ENCODE measurements around the gene DPEP2.
A peak's percentile ranks its signal among the peaks of the same experiment; 100 is the strongest.

DPEP2 gene

DNA sequence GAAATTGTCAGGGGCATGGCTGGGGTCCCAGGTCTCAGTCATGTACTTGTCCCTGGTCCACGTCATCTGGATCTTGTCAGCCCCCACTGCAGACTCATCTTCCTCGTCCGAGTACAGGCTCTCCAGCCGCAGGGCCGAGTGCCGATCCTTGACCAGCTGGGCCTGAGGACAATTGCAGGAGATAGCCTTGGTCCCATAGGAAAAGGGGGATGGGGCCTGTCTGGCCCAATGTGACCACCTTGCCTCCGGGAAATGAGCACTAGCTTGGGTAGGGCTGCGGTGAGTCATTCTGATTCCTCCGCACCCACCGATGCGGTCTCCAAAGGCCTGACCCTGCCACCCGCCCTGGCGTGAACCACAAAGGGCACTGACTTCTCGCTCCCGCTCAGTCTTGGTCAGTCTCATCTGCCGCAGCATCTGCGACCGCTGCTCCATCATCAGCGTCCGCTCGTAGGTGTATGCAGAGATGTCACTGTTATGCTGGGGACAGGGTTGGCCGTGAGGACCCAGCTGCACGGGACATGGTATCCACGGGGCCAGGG is 53.8 kb downstream of the DPEP2 start:
- H3K4me3 ChIP-seq (replicated peaks in 1 of 2; ENCODE audit: low read depth in 2 of 2, low read length in 2 of 2), result no peak overlapping the region
- TF ChIP-seq, protein P1, sequence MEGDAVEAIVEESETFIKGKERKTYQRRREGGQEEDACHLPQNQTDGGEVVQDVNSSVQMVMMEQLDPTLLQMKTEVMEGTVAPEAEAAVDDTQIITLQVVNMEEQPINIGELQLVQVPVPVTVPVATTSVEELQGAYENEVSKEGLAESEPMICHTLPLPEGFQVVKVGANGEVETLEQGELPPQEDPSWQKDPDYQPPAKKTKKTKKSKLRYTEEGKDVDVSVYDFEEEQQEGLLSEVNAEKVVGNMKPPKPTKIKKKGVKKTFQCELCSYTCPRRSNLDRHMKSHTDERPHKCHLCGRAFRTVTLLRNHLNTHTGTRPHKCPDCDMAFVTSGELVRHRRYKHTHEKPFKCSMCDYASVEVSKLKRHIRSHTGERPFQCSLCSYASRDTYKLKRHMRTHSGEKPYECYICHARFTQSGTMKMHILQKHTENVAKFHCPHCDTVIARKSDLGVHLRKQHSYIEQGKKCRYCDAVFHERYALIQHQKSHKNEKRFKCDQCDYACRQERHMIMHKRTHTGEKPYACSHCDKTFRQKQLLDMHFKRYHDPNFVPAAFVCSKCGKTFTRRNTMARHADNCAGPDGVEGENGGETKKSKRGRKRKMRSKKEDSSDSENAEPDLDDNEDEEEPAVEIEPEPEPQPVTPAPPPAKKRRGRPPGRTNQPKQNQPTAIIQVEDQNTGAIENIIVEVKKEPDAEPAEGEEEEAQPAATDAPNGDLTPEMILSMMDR (IDR thresholded peaks at IDR 0.05; ENCODE audit: low read depth, low read length), result no peak
- peak in 1 of 2 donors; percentile 77 for DNase-seq (ENCODE audit: low read depth in 2 of 2)

DNA sequence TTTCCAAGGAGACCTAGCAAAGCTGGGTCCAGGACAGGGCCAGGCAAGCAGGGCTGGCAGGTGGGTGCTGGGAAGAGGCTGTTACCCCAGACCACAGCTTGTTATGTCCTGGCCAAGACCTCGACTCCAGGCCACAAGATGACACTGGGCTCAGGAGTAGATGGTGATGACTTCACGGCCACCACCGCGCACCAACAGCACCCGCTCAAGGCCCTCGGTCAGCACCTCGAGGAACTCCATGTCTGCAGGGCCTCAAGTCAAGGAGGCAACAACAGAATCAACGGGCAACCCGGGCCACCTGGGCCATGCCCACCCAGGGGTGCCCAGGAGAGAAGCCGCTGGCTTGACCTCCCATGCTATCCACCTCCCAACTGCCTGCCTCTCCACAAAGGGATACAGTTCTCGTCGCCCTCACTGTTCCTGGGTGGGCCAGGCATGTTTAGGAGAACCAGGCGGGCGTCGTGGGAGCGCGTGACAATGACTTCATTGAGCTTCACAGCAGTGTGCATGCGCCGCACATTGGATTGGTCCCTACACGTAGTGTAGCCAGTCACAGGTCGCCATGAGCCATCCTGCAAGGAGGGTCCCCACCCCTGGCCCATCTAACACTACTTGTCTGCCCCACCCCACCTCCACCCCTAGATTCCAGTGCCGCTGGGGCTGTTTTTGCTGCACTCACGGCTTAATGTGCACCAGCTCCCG is 54.4 kb downstream of the DPEP2 start:
- TF ChIP-seq, protein P1 (IDR thresholded peaks at IDR 0.05; ENCODE audit: low read depth, low read length), result no peak
- DNase-seq (ENCODE audit: low read depth in 2 of 2), result no peak
- no peak overlapping the region for H3K4me3 ChIP-seq (replicated peaks in 1 of 2; ENCODE audit: low read depth in 2 of 2, low read length in 2 of 2)

DNA sequence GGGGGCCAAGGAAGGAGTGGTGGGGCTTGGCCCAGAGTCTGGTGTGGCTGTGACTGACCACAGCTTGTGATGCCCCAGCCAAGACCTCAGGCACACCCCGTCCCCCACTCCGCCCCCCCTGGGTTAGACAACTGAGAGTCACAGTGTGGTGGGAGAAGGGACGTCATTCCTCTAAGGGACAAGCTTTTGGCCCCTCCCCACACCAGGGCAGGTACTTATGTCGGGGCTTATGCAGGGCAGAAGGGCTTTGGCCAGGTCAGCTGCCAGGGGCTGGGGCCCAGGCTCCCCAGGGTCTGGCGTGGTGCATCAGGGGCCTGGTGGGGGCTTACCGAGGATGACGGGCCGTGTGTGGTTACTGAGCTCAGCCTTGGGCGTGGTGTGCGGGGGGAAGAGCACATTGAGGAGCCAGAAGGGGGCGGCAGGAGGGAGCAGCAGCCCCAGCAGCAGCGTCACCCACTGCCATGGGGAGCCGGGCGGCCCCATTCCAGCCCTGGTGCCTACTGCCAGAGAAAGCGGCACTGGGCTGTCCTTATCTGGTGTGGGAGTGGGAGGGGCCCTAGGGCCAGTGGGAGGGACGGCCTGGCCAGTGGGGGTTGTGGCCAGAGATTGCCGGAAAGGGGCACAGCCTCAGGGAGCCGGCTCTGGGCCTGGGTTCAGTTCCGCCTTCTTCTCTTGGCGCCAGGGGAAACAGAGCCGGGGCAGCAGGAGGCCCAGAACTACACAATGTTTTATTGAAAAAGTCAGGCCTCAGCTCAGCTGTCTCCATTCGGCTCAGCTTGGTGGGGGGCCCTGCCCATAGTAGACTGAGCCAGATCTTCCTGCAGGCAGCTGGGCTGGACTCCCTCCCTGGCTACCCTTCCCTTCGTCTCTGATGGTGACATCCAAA is 55.4 kb downstream of the DPEP2 start, which contains the start of gene LCAT:
Gene LCAT (minus strand): TSS at position 502 of the 886 bp plus-strand sequence. CDS start 19 bp downstream, at position 483.
- TF ChIP-seq, protein P1 (IDR thresholded peaks at IDR 0.05; ENCODE audit: low read depth, low read length), result no peak
- H3K4me3 ChIP-seq (replicated peaks in 1 of 2; ENCODE audit: low read depth in 2 of 2, low read length in 2 of 2), result no peak within 1 kb of the TSS
- DNase-seq (ENCODE audit: low read depth in 2 of 2), result peak in 1 of 2 donors; percentile 74

DNA sequence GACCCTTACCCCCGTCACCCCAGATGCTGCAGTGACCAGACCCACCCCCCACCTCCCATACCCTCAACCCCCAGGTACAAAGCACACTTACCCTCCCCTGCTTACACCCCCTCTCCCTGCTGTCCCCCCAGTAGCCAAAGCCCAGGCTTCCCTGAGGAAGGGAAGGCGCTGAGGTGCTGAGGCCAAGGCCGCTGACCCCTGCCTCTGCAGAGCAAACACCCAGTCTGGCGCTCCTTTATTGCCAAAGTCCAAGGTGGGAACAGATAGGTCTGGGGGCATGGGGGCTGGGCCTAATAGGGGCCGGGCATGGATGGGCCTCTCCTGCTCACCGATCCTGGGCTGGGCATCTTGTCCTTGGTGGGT is 56.0 kb downstream of the DPEP2 start:
- TF ChIP-seq, protein P1 (IDR thresholded peaks at IDR 0.05; ENCODE audit: low read depth, low read length), result no peak
- no peak overlapping the region for H3K4me3 ChIP-seq (replicated peaks in 1 of 2; ENCODE audit: low read depth in 2 of 2, low read length in 2 of 2)
- no peak for DNase-seq (ENCODE audit: low read depth in 2 of 2)

DNA sequence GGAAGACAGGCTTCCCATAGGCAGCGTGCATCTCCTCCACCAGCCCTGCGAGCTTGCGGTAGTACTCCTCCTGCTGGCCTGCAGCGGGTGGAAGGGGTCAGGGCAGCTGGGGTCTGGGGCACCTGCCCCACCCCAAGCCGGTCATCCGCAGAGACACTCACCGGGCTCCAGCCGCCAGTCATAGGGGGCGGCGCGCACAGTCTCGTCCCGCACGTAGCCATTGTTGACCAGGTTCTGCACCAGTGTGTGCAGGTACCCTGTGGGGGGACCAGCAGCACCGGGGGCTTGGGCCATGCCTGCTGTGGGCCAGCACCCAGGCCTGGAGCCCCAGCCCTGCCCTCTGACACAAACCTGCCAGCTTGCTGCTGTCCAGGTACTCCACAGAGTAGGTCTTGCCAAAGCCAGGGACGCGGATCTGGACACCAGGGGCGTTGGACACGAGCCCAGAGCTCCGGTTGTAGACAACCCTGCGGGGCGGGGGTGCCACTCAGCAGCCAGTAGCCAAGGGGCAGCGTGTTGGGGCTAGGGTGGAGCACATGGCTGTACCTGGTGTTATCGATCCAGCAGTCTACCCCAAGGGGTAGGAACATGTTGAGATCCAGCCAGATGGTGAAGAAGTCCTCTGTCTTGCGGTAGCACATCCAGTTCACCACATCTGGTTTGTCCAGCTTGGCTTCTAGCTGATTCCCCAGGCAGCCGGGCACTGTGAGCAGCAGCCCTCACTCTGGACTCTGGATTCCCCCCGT is 56.6 kb downstream of the DPEP2 start:
- TF ChIP-seq, protein P1 (IDR thresholded peaks at IDR 0.05; ENCODE audit: low read depth, low read length), result no peak
- H3K4me3 ChIP-seq (replicated peaks in 1 of 2; ENCODE audit: low read depth in 2 of 2, low read length in 2 of 2), result no peak overlapping the region
- no peak for DNase-seq (ENCODE audit: low read depth in 2 of 2)

DNA sequence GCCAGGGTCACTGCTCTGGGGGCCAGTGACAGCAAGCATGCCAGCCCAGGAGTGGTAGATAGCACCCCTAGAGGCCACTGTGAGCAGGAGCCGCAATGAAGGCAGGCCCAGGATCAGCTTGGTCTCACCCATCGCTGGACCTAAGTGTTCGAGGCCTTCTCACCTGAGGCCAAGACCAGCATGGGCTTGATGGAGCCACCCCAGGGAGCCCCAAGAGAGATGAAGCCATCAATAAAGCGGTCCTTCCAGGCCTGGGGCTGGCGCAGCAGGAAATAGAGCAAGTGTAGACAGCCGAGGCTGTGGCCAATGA is 57.1 kb downstream of the DPEP2 start:
- peak; percentile 39 to 44 for DNase-seq (ENCODE audit: low read depth in 2 of 2)
- no peak overlapping the region for H3K4me3 ChIP-seq (replicated peaks in 1 of 2; ENCODE audit: low read depth in 2 of 2, low read length in 2 of 2)

More for the DNA sequence above, 57.1 kb downstream of the DPEP2 start:
- TF ChIP-seq, protein P1 (IDR thresholded peaks at IDR 0.05; ENCODE audit: low read depth, low read length), result peak; percentile 70

Measured in cardiac fibroblast (primary cell).